ENCODE results near the gene SCAF11.

GRCh38 chr12:45973526-45973925 is 16.8 kb downstream of the SCAF11 start:
- TF ChIP-seq, protein P1, sequence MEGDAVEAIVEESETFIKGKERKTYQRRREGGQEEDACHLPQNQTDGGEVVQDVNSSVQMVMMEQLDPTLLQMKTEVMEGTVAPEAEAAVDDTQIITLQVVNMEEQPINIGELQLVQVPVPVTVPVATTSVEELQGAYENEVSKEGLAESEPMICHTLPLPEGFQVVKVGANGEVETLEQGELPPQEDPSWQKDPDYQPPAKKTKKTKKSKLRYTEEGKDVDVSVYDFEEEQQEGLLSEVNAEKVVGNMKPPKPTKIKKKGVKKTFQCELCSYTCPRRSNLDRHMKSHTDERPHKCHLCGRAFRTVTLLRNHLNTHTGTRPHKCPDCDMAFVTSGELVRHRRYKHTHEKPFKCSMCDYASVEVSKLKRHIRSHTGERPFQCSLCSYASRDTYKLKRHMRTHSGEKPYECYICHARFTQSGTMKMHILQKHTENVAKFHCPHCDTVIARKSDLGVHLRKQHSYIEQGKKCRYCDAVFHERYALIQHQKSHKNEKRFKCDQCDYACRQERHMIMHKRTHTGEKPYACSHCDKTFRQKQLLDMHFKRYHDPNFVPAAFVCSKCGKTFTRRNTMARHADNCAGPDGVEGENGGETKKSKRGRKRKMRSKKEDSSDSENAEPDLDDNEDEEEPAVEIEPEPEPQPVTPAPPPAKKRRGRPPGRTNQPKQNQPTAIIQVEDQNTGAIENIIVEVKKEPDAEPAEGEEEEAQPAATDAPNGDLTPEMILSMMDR (IDR thresholded peaks at IDR 0.05; ENCODE audit: poor library complexity) = no peak
- no peak for TF ChIP-seq EZH2 (IDR thresholded peaks at IDR 0.05; ENCODE audit: borderline replicate concordance)

Data from hepatocyte (in vitro differentiated cells).